GM12878 (cell line): ENCODE results near the gene NBDY. TPM values are rescaled to one million over a fixed set of nuclear protein-coding genes. Genes with fewer than 3 reads are reported as not detected.

Source experiments
- ATAC-seq: fragments of 200-7000 bp; cut with Tn5 transposase; 3 replicates; pipeline ENCODE4 v1.9.1; 2020; ENCODE audit warnings: mild to moderate bottlenecking, moderate library complexity
- BruUV-seq: library from RNA; stranded (reverse); fragments of 400-500 nt; replicated peaks from 2 replicates; lab custom pipeline; 2021; lab: Mats Ljungman, UMichigan
- CTCF ChIA-PET: fragments of 300-600 bp; sonication (Branson Sonifier 250); formaldehyde crosslinking; extraction: SDS; loops from one replicate; lab custom pipeline; 2021; ENCODE audit warnings: inconsistent platforms; lab: Yijun Ruan, JAX
- POLR2A ChIA-PET: fragments of 350-600 bp; formaldehyde crosslinking; extraction: SDS; loops from one replicate; lab custom pipeline; 2021; ENCODE audit warnings: inconsistent platforms; lab: Charles Lee
- RAD21 ChIA-PET: fragments of 300-600 bp; sonication (Branson Sonifier 250); formaldehyde crosslinking; loops from one replicate; lab custom pipeline; 2023; ENCODE audit warnings: antibody characterized with exemption; ENCODE audit not compliant: unreplicated experiment; lab: Charles Lee
- SMC1A ChIA-PET: fragments of 300-600 bp; sonication (Branson Sonifier 250); formaldehyde crosslinking; loops from one replicate; lab custom pipeline; 2023; ENCODE audit not compliant: unreplicated experiment, uncharacterized antibody; lab: Charles Lee
- DNase-seq: peaks from one replicate; pipeline ENCODE4 v3.0.0-alpha.2; 2011; ENCODE audit warnings: low read depth, low spot score
- FAIRE-seq: peaks from 3 replicates; lab custom pipeline; 2011; peaks lifted over from hg19 to GRCh38; lab: Jason Lieb, UNC
- H2AFZ ChIP-seq: 2 replicates; pipeline ENCODE4 v1.6.0; 2011; ENCODE audit warnings: low read depth, low read length, control low read depth; ENCODE audit not compliant: control insufficient read depth
- H3K27ac ChIP-seq: 2 replicates; pipeline ENCODE4 v1.5.1; 2011; ENCODE audit warnings: control low read depth; ENCODE audit not compliant: control insufficient read depth, insufficient read depth
- H3K27me3 ChIP-seq, 2 experiments: replicated peaks in 1 of 2; 2 replicates each; pipeline versions ENCODE4 v1.6.0 to v1.6.1; 2011; ENCODE audit warnings: low read length in 1 of 2; ENCODE audit not compliant: control insufficient read depth in 2 of 2, insufficient read depth in 2 of 2
- H3K36me3 ChIP-seq, 2 experiments: 2 replicates each; pipeline ENCODE4 v1.5.1; 2011; ENCODE audit warnings: low read length in 1 of 2; ENCODE audit not compliant: control insufficient read depth in 2 of 2, insufficient read depth in 2 of 2
- H3K4me1 ChIP-seq: 2 replicates; pipeline ENCODE4 v1.6.1; 2011; ENCODE audit warnings: mild to moderate bottlenecking, low read length, moderate library complexity, mixed read lengths; ENCODE audit not compliant: control insufficient read depth, insufficient read depth
- H3K4me2 ChIP-seq: 2 replicates; pipeline ENCODE4 v1.6.0; 2011; ENCODE audit warnings: control low read depth; ENCODE audit not compliant: control insufficient read depth, insufficient read depth
- H3K4me3 ChIP-seq: fragments of 200-600 bp; sonication (generic); 2 replicates; pipeline ENCODE4 v1.5.1; 2016
- H3K79me2 ChIP-seq: 2 replicates; pipeline ENCODE4 v1.6.0; 2011; ENCODE audit warnings: low read length; ENCODE audit not compliant: control insufficient read depth, insufficient read depth
- H3K9ac ChIP-seq: 2 replicates; pipeline ENCODE4 v1.8.0; 2011; ENCODE audit warnings: low read length, control low read depth, mixed read lengths; ENCODE audit not compliant: control insufficient read depth, insufficient read depth
- H3K9me3 ChIP-seq: replicated peaks from 3 replicates; pipeline ENCODE4 v1.5.1; 2011; ENCODE audit warnings: mild to moderate bottlenecking, low read length; ENCODE audit not compliant: control insufficient read depth, insufficient read depth
- H4K20me1 ChIP-seq: 2 replicates; pipeline ENCODE4 v1.6.0; 2011; ENCODE audit not compliant: control insufficient read depth, insufficient read depth
- BHLHE40 ChIP-seq, 2 experiments: fragments of 450-650 bp in 1 of 2; IDR thresholded peaks; 2 replicates each; pipeline ENCODE4 v1.6.1; 2011 to 2017; ENCODE audit warnings: low read depth in 2 of 2, borderline replicate concordance in 1 of 2, improper control_type of control experiment in 1 of 2, low read length in 1 of 2, mild to moderate bottlenecking in 1 of 2
- CEBPB ChIP-seq, 2 experiments: fragments of 150-350 bp in 1 of 2; IDR thresholded peaks; 2 replicates each; pipeline ENCODE4 v1.6.1; 2012 to 2014; ENCODE audit warnings: low read depth in 2 of 2, low read length in 2 of 2, borderline replicate concordance in 1 of 2, inconsistent platforms in 1 of 2
- CREB1 ChIP-seq: IDR thresholded peaks from 2 replicates; pipeline ENCODE4 v1.6.1; 2012; ENCODE audit warnings: low read depth, mild to moderate bottlenecking, inconsistent platforms
- CTCF ChIP-seq, 3 experiments: IDR thresholded peaks in 2 of 3; conservative IDR thresholded peaks in 1 of 3; 2 replicates each; pipeline ENCODE4 v1.5.1; 2011; ENCODE audit warnings: low read depth in 3 of 3, low read length in 3 of 3, mild to moderate bottlenecking in 3 of 3, control low read depth in 2 of 3, moderate library complexity in 2 of 3, inconsistent platforms in 1 of 3, mixed read lengths in 1 of 3; ENCODE audit not compliant: control insufficient read depth in 2 of 3, insufficient read depth in 1 of 3; ENCODE audit errors: extremely low read depth in 1 of 3
- DPF2 ChIP-seq: fragments of 450-650 bp; IDR thresholded peaks from 2 replicates; pipeline ENCODE4 v1.6.1; 2017; ENCODE audit warnings: mild to moderate bottlenecking
- GABPA ChIP-seq: IDR thresholded peaks from 2 replicates; pipeline ENCODE4 v1.6.1; 2014; ENCODE audit warnings: antibody characterized with exemption, low read depth, mild to moderate bottlenecking, inconsistent platforms
- HCFC1 ChIP-seq: fragments of 150-350 bp; IDR thresholded peaks from 2 replicates; pipeline ENCODE4 v1.6.1; 2014; ENCODE audit warnings: low read length
- MAX ChIP-seq: IDR thresholded peaks from 2 replicates; pipeline ENCODE4 v1.6.1; 2012; ENCODE audit warnings: low read depth, low read length, improper control_type of control experiment
- MEF2B ChIP-seq: fragments of 450-650 bp; IDR thresholded peaks from 2 replicates; pipeline ENCODE4 v1.6.1; 2018; ENCODE audit warnings: mild to moderate bottlenecking, moderate library complexity; ENCODE audit not compliant: partially characterized antibody, poor library complexity, severe bottlenecking
- NR2C1 ChIP-seq: fragments of 450-650 bp; IDR thresholded peaks from 2 replicates; pipeline ENCODE4 v1.6.1; 2017; ENCODE audit warnings: antibody characterized with exemption, mild to moderate bottlenecking, moderate library complexity
- NR2C2 ChIP-seq: IDR thresholded peaks from 2 replicates; pipeline ENCODE4 v1.6.1; 2011; ENCODE audit warnings: borderline replicate concordance, low read depth; ENCODE audit not compliant: control insufficient read depth, insufficient read length
- RELA ChIP-seq: fragments of 450-650 bp; IDR thresholded peaks from 2 replicates; pipeline ENCODE4 v1.8.0; 2014; ENCODE audit warnings: borderline replicate concordance; ENCODE audit not compliant: partially characterized antibody
- SUZ12 ChIP-seq: fragments of 200-600 bp; sonication (generic); IDR thresholded peaks from one replicate; pipeline ENCODE4 v1.6.1; 2018; ENCODE audit warnings: antibody characterized with exemption, mild to moderate bottlenecking; ENCODE audit not compliant: unreplicated experiment
- TAF1 ChIP-seq: IDR thresholded peaks from 2 replicates; pipeline ENCODE4 v1.6.1; 2011; ENCODE audit warnings: mild to moderate bottlenecking, low read depth, low read length, borderline replicate concordance
- WGBS: methylation state at CpG from one replicate; pipeline ENCODE4 v1.1.6; 2016; ENCODE audit warnings: low lambda C conversion rate; ENCODE audit not compliant: insufficient replicate concordance, insufficient coverage; ENCODE audit errors: missing lambda C conversion rate; 5-methylcytosine and 5-hydroxymethylcytosine counted together
- in situ Hi-C: fragments of 300-500 bp; cut with MboI; formaldehyde crosslinking; loops from 9 replicates; pipeline ENCODE4 v1.14.3; 2018; ENCODE audit warnings: mixed read lengths
- intact Hi-C: fragments of 100-400 bp; cut with micrococcal nuclease; formaldehyde crosslinking; loops from one replicate; pipeline ENCODE4 v1.14.2; 2022; ENCODE audit not compliant: unreplicated experiment
- polyA plus RNA-seq, 11 experiments: library from polyadenylated mRNA; depleted of rRNA in 4 of 11; unstranded in 6 of 11; stranded (reverse) in 5 of 11; fragments of >200 nt; fragmentation: Nextera tagmentation in 4 of 11; fragmentation: Illumina TruSeq in 1 of 11; extraction: Ambion mirVana in 4 of 11; extraction: Trizol in 1 of 11; gene quantifications; 1 replicate in 1 of 11; 2 replicates in 10 of 11; pipeline versions ENCODE4 v1.2.1 to v1.2.3, GENCODE V29; 2011 to 2016; ENCODE audit warnings: inconsistent platforms in 2 of 11, missing spikeins in 2 of 11, low read depth in 1 of 11
- total RNA-seq, 4 experiments: library from RNA; depleted of rRNA in 3 of 4; stranded (reverse); fragments of >200 nt in 3 of 4; fragmentation: Illumina TruSeq in 1 of 4; extraction: Trizol in 1 of 4; gene quantifications; 2 replicates each; pipeline versions ENCODE4 v1.2.1 to v1.2.3, GENCODE V29; 2013 to 2021
- TF ChIP-seq, protein P1 (sequence below): IDR thresholded peaks from 2 replicates; pipeline ENCODE4 v1.6.1; 2012; ENCODE audit warnings: low read depth, low read length, improper control_type of control experiment

The NBDY gene
- total and polyA plus RNA-seq, 10 of the 15 experiments (the other 5 are each of a cell fraction or from before 2014, with no cell fraction given), result 10.8 to 122 (median 61.5) TPM

DNA sequence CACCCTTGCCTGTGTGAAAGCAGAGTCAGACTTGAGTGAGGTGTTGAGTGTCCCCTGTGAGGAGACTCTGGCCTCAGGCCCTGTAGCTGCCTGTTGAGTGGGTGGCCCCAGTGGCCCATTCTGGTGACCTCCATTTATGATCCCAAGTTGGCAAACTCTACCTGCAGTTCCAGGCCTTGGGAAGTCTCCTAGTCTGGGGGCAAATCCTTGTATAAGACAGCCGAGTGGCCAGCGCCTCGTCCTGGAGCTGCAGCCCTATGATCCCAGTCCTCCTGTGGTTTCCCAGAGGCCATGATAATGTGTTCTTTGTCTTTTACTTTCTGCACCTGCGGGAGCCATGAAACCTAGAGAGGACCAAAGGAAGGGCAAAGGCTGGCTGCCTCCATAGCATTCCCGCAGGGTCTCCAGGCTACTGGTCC, 58.7 kb downstream of the NBDY start:
- no peaks in the 10 kb centered on the region; a peak in 3 of 4 replicates for H3K36me3 ChIP-seq
- ChIA-PET SMC1A (interaction anchor here (3.2 kb wide), 1 partner anchor 190 kb away, joined by 11 read pairs; no protein-coding TSS in a partner anchor), POLR2A (no interaction called here), CTCF (interaction anchor here (0.6 to 1.6 kb wide), 7 partner anchors 9 to 664 kb away, joined by 3 to 10 read pairs (median 4); no protein-coding TSS in a partner anchor), RAD21 (interaction anchor here (1.0 to 1.8 kb wide), 5 partner anchors 15 to 195 kb away, joined by 3 to 10 read pairs (median 4); no protein-coding TSS in a partner anchor)
- H3K4me3 ChIP-seq, result no peak overlapping the region
- no peaks in the 10 kb centered on the region; the same call in 1 of the 2 replicates for H3K79me2 ChIP-seq
- BruUV-seq, result no TSS peak
- intact Hi-C loops (no loop called here), in situ Hi-C loops (no loop called here)
- peaks cover 4% of the 10 kb centered on the region for H3K4me1 ChIP-seq
- H3K27me3 ChIP-seq, result no peaks in the 10 kb centered on the region
- H3K9ac ChIP-seq, result no peak overlapping the region
- H3K9me3 ChIP-seq, result no peaks in the 10 kb centered on the region
- no peak overlapping the region for H3K4me2 ChIP-seq
- ATAC-seq (no peak), FAIRE-seq (no peak), DNase-seq (no peak)
- H2AFZ ChIP-seq, result no peak overlapping the region
- 97% methylated on average over 5 of the region's 5 CpGs for WGBS
- H4K20me1 ChIP-seq, result no peaks in the 10 kb centered on the region
- no peak overlapping the region for H3K27ac ChIP-seq
- TF ChIP-seq NR2C2 (no peak), NR2C1 (no peak), GABPA (no peak), DPF2 (no peak), CEBPB (IDR thresholded peaks at IDR 0.05; ENCODE audit: borderline replicate concordance in 1 of 2, low read depth in 2 of 2, low read length in 2 of 2) (no peak), SUZ12 (no peak), HCFC1 (no peak), MAX (no peak), TAF1 (no peak), CREB1 (no peak), RELA (no peak), BHLHE40 (IDR thresholded peaks at IDR 0.05; ENCODE audit: borderline replicate concordance in 1 of 2, low read depth in 2 of 2, low read length in 1 of 2) (no peak), CTCF (IDR thresholded peaks at IDR 0.05 in 2 of 3, conservative IDR thresholded peaks at IDR 0.05 in 1 of 3; ENCODE audit: control insufficient read depth in 2 of 3, extremely low read depth in 1 of 3, insufficient read depth in 1 of 3, low read depth in 3 of 3, low read length in 3 of 3) (no peak), MEF2B (no peak)
- TF ChIP-seq, protein P1, sequence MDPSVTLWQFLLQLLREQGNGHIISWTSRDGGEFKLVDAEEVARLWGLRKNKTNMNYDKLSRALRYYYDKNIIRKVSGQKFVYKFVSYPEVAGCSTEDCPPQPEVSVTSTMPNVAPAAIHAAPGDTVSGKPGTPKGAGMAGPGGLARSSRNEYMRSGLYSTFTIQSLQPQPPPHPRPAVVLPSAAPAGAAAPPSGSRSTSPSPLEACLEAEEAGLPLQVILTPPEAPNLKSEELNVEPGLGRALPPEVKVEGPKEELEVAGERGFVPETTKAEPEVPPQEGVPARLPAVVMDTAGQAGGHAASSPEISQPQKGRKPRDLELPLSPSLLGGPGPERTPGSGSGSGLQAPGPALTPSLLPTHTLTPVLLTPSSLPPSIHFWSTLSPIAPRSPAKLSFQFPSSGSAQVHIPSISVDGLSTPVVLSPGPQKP, result no peak
